ENCODE measurements around the gene ARF6. TPM values are rescaled to one million over a fixed set of nuclear protein-coding genes. Genes with fewer than 3 reads are reported as not detected.

The ARF6 gene
- 49.2 and 51.0 TPM in 2 replicates for total RNA-seq (2021)
- long read RNA-seq, partial matches to known transcripts, result 0 of 52 reads
- long read RNA-seq, other reads (novel, unspliced or antisense), result 51 of 52 reads

- Histone ChIP-seq H3K18ac (ENCODE audit: insufficient read length, low read depth, low read length) (peak within 1 kb of the TSS; percentile 90), H2AFZ (ENCODE audit: low read length) (no peak within 1 kb of the TSS), H3K79me2 (ENCODE audit: insufficient read depth, low read length) (peaks cover 20% of the 10 kb centered on the region; the same call in 1 of the 2 replicates), H3K79me1 (ENCODE audit: insufficient read depth, low read depth, low read length, poor library complexity, severe bottlenecking) (no peaks in the 10 kb centered on the region), H3K14ac (ENCODE audit: insufficient read depth, low read length) (peak within 1 kb of the TSS; percentile 98), H2BK120ac (ENCODE audit: low read depth, low read length, poor library complexity, severe bottlenecking) (peak within 1 kb of the TSS; percentile 89), H2AK5ac (ENCODE audit: insufficient read length, low read length) (no peak within 1 kb of the TSS), H3K23me2 (ENCODE audit: insufficient read length, low read depth, low read length, poor library complexity, severe bottlenecking) (peaks cover 9% of the 10 kb centered on the region), H3K4me2 (ENCODE audit: insufficient read depth, insufficient read length, low read length) (peak within 1 kb of the TSS; percentile 73), H3K4me1 (ENCODE audit: insufficient read depth, low read length) (no peaks in the 10 kb centered on the region), H3K4ac (ENCODE audit: low read depth, low read length) (no peak within 1 kb of the TSS; the same call in 1 of the 2 replicates), H2BK12ac (ENCODE audit: insufficient read length, low read depth, low read length) (no peak within 1 kb of the TSS), H4K5ac (ENCODE audit: insufficient read length, low read depth, low read length) (no peak within 1 kb of the TSS), H3K56ac (ENCODE audit: insufficient read length, low read depth, low read length) (no peak within 1 kb of the TSS), H4K20me1 (ENCODE audit: control insufficient read depth, insufficient read depth, insufficient read length) (no peaks in the 10 kb centered on the region), H3K27me3 (ENCODE audit: insufficient read depth, low read length) (no peaks in the 10 kb centered on the region), H3K23ac (ENCODE audit: insufficient read length, low read depth, low read length) (peak within 1 kb of the TSS; percentile 63), H2BK20ac (ENCODE audit: low read depth, low read length, poor library complexity, severe bottlenecking) (no peak within 1 kb of the TSS), H2BK5ac (ENCODE audit: insufficient read length, low read length) (peak within 1 kb of the TSS; percentile 33), H4K8ac (replicated peaks; ENCODE audit: insufficient read length, low read depth, low read length) (no peak within 1 kb of the TSS), H3K9me3 (ENCODE audit: control insufficient read depth, low read depth, low read length) (no peaks in the 10 kb centered on the region), H3T11ph (ENCODE audit: low read length) (no peak within 1 kb of the TSS), H3K9ac (ENCODE audit: extremely low read depth, insufficient read length, low read length) (peak within 1 kb of the TSS; percentile 98), H3K27ac (ENCODE audit: insufficient read length, low read depth, low read length) (peak within 1 kb of the TSS; percentile 37), H4K91ac (ENCODE audit: insufficient read length, low read depth, low read length) (no peak within 1 kb of the TSS), H2BK15ac (ENCODE audit: low read depth, low read length) (no peak within 1 kb of the TSS)
- TF ChIP-seq, protein P1, sequence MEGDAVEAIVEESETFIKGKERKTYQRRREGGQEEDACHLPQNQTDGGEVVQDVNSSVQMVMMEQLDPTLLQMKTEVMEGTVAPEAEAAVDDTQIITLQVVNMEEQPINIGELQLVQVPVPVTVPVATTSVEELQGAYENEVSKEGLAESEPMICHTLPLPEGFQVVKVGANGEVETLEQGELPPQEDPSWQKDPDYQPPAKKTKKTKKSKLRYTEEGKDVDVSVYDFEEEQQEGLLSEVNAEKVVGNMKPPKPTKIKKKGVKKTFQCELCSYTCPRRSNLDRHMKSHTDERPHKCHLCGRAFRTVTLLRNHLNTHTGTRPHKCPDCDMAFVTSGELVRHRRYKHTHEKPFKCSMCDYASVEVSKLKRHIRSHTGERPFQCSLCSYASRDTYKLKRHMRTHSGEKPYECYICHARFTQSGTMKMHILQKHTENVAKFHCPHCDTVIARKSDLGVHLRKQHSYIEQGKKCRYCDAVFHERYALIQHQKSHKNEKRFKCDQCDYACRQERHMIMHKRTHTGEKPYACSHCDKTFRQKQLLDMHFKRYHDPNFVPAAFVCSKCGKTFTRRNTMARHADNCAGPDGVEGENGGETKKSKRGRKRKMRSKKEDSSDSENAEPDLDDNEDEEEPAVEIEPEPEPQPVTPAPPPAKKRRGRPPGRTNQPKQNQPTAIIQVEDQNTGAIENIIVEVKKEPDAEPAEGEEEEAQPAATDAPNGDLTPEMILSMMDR (conservative IDR thresholded peaks at IDR 0.05), result no peak; the same call in 2 of the 3 replicates
- no CpG with 5 or more reads among the region's 66 CpGs for WGBS (ENCODE audit: extremely low coverage, insufficient read length, low lambda C conversion rate)
- Mint-ChIP-seq H3K27me3 (ENCODE audit: low read depth) (no peaks in the 10 kb centered on the region), H3K9me3 (peaks cover 0 to 2% of the 10 kb centered on the region in 2 experiments; a peak in 2 of 5 replicates), H3K36me3 (ENCODE audit: insufficient read depth in 1 of 3, low read depth in 3 of 3) (peaks cover 18 to 27% (median 21%) of the 10 kb centered on the region in 3 experiments), H3K4me1 (peaks cover 34 to 35% of the 10 kb centered on the region in 2 experiments), H3K27ac (peak within 1 kb of the TSS; percentile 99), H3K4me3 (peak within 1 kb of the TSS; percentile 92 to 94)
- peak; percentile 97 for DNase-seq
Measured at GRCh38 chr14:49892636-49893308, at the start of gene ARF6. Gene ARF6 (plus strand): TSS chr14:49893082. CDS start chr14:49893737, 655 bp downstream.
